Activated CD4-positive, alpha-beta T cell treated with anti-CD3 and anti-CD28 coated beads for 1 hour (primary cell): ENCODE data around the gene SMC3.
A peak's percentile ranks its signal among the peaks of the same experiment; 100 is the strongest.

Source experiments
- DNase-seq: peaks from one replicate; pipeline ENCODE4 v3.0.0-alpha.2; 2020

SMC3 gene

DNA sequence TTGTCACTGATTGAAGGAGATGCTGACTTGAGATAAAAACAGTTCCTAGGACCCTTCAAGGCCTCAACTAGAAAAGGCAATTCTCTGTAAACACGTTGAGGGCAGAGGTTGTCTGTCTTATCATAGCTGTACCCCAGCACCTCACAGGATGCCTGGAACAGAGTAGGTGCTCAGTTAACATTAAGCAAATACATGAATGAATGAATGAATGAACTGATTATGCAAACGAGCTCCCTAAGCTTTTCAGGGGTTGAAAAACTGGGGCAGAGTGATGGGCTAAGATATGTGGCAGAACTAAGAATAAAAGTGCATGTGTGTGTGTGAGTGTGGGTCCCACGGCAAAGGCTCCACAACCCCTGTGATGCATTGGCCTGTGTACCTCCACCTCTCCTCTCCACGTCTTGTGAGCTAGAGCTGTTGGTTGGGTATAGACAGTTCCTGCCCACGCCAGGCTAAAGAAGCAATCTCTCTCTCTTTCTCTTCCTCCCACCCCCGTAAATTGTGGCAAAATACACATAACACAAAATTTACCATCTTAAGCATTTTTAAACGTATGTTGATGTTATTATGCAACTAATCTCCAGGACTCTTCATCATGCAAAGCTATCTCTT is 20.9 kb upstream of the SMC3 start:
- DNase-seq, result no peak

DNA sequence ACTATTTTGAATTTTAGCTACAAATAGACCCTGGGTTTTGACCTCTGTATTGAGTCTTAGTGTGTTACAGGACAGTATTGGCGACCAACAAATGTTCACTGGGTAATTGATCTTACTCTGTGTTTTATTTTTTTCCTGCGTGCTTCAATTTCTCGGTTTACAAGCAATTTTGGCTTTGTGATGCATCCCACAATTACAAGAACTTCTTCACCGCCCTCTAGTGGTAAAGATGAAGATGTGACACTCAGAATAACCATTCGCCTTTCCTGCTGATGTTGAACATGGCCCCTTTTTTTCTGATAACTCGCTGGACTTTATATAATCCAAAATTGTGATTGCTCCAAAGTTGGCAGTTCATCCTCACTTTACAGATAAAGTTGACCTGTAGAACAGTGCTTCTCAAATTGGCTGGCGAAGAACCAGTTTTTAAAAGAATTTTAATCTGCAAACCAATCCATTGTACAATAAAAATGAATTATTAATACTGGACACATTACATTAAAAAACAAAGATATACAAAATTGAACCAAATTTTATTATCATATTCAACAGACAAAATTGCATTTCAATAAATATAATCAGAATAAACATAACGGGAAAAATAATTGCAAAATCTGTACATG is 20.2 kb upstream of the SMC3 start:
- DNase-seq, result no peak

DNA sequence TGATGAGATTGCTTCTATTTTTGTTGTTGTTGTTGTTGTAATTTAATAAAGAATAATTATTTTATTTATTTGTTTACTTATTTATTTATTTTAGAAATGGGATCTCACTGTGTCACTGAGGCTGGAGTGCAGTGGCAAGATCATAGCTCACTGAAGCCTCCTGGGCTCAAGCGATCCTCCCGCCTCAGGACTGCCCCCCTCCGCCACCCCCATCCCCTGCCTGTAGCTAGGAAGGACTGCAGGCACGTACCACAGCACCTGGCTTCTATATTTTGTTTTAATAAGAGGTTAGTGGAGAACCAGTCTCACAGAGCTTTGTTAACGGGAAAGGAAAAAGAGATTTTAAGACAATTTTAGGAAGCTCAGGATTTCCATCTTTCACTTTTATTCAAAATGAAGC is 19.5 kb upstream of the SMC3 start:
- no peak for DNase-seq

DNA sequence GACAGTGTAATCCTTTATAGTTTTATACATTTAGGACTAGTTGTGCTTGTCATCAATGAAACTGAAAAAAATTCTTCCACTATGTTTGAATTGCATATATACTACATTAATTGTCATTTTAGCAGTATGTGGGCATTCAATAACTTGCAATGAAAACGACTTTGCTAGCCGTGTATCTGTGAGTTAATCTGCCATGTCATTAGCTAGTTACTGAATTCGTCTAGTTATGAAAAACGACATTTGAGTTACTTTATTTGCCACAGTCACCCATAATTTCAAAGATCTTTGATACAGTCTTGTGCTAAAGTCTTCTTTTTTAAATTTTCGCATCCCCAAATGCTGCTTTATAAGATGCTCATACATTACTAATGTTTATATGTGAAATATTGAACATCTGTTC is 18.3 kb upstream of the SMC3 start:
- DNase-seq, result no peak

DNA sequence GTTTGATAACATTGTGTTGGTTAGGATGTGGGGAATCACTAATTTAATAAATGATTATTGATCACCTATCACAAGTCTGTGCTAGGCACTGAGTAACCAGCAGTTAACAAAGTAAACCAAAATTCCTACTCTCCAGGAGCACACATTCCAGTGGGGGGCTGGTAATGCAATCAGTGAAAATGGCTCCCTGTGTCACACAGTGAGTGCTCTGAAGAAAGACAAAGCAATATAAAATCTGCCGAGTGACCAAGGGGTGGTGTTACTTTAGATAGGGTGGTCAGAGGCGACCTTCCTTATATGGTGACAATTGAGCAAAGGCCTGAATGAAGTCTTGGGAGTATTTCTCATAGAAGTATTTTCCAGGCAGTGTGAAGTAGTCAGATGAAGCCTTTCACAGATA is 13.6 kb upstream of the SMC3 start:
- DNase-seq, result no peak

DNA sequence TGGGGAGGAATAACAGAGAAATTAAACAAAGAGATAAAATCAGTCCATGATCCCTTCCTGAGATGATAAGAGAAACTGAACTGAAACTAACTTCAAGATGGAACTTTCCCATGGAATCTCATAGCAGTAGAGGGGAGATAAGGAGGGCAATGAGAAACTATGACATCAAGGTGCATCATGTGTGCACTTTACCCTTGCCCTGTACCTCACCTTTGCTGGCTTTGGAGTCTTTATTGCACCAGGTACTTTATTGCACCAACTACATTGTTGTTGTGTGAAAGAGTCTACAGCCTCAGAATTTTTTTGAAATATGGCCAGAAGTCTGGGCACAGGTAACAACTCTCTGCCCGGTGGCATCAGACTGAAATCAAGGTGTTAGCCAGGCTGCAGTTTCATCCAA is 11.2 kb upstream of the SMC3 start:
- no peak for DNase-seq

DNA sequence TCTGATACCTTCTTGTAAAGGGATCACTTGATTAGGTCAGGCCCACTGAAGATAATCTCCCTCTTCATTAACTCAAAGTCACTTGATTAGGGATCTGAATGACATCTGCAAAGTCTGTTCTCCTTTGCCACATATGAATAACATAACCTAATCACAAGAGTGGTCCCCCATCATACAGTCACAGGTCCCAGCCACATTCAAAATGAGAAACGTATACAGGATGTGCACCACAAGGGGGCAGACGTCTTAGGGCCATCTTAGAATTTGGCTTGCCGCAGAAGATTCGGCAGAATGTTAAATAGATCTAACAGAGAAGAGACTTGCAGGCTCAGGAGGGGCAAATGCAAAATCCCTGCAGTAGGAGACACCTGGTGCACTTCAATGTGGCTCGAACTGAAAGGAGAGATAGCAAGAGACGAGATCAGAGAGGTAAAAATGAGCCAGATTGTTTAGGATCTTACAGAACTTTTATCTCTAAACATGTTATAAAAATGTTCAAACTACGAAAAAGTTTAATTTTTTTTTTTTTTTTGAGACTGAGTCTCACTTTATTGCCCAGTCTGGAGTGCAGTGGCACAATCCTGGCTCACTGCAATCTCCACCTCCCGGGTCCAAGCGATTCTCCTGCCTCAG is 10.4 kb upstream of the SMC3 start:
- peak; percentile 46 for DNase-seq

DNA sequence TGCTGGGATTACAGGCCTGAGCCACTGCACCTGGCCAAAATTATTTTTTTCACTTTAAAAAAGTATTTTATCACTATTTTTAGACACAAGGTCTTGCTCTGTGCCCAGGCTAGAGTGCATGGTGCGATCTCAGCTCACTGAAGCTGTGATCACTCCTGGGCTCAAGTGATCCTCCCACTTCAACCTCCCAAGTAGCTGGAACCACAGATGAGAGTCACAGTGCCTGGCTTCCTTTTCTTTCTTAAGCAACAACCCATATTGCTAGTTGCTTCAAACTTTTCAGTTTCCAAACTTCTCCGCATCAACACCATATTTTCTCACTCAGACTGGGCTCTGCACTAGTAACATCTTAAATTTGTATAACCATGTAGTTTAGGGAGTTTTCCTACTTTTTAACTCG is 9.5 kb upstream of the SMC3 start:
- no peak for DNase-seq

DNA sequence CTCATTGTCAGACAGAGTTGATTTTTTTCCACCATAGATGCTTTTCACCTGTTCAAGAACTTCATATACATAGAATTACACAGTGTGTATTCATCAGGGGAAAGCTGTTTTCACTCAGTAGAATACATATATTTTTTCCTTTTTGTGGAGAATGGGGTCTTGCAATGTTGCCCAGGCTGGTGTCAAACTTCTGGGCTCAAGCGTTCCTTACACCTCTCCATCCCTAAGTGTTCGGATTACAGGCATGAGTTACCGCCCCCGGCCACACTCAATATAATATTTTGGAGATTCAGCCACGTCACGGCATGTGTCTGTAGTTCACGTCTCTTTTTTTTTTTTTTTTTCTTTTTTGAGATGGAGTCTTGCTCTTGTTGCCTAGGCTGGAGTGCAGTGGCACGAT is 7.5 kb upstream of the SMC3 start:
- no peak for DNase-seq

DNA sequence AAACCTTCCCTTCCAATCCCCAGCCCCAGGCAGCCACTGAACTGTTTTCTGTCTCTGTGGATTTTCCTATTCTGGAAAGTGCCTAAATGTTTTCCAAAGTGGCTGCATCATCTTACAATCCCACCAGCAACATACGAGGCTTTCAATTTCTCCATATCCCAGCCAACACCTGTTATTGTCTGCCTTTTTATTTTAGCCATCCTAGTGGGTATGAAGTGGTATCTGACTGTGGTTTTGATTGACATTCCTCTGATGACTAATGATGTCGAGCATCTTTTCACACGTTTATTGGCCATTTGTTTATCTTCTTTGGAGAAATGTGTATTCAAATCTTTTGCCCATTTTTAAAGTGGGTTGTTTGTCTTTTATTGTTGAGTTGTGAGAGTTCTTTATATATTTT is 6.2 kb upstream of the SMC3 start:
- DNase-seq, result no peak

DNA sequence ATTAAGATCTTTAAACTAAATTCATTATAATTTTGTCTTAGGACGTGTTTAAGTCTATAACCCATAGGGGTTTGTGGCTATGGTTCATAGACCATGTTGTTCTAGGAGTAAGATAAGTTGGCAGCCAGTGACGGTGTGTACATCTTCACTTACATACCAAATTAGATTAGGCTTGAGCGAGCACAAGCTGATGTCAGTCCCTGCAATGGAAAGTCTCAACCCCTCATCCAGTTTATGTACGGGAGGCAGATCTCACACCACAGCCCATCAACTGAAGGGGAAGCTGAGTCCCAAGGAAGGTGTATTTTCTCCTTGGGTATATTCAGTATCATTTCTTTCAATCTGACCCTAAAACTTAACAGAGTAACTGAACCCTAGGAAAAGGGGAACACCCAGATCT is 5.1 kb upstream of the SMC3 start:
- no peak for DNase-seq

DNA sequence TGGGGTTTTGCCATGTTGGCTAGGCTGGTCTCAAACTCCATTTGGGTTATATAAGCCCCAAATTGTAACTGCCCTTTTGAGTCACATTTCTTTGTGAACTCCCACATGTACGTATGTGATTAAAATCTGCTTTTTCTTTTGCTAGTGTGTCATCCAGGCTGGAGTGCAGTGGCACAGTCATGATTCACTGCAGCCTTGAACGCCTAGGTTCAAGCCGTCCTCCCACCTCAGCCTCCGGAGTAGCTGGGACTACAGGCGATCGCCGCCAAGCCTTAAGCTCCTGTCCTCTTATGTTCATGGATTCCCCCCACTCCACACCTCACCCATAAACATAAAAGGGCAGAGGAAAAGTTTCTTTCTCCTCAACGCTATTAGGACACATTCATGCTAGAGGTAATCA is 4.4 kb upstream of the SMC3 start:
- DNase-seq, result no peak

DNA sequence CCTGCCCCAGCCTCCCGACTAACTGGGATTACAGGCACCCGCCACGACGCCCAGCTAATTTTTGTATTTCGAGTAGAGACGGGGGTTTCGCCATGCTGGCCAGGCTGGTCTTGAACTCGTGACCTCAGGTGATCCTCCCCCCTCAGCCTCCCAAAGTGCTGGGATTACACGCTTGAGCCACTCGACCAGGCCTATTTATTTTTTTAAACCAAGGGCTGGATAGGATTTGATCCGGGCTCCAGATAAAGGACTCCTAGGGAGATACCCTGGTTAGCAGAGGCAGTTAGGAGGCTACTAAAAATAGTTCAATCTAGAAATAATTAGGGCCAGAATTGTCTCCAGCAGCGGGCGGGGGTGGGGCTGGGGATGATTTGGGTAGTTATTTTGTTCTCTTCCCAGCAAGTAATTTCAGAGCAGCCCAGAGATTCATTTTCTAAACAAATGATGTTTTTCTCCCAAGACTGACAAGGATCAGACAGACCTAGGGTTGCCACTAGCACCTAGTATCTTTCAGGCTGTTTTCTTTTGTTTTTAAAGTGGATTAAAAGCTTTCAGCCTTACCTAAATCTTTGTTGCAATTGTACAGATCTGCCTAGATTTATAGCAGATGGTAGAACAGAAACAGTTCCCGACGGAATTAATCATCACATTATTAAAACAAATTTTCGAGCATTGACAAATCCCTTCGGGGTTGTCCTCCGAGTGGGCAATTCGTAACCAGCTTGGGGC is 859 bp upstream of the SMC3 start:
- no peak for DNase-seq

DNA sequence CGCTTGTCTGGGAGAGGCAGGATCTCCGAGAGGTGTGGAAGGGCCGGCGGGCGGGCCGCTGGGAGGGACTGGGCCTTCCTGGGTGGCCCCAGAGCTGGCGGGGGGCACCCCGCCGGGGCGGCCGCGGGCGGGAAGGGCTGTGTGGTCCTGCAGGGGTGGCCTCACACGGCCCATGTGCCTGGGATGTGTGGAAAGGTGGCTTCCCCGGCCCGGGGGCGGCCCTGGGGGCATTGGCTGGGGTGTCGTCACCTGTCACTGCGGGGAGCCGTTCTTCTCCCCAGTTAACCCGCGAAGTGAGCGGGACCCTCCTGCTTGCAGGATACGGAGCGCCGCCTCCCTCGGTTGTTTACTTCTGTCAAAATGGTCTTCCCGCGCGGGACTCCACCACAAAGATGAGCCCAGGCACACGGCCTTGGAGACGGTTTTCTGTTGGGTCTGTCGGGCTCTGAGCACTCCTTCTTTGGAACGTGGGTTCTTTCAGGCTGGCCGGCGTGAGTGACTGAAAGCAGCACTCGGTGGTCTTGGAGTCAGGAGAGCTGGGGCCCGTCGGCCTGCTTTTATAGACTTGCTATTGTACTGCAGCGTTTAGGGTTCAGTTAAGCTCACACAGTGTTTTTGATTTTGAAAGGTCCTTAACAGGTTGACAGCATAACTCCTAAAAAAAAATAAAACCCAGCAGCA is 700 bp downstream of the SMC3 start:
- peak; percentile 42 for DNase-seq

DNA sequence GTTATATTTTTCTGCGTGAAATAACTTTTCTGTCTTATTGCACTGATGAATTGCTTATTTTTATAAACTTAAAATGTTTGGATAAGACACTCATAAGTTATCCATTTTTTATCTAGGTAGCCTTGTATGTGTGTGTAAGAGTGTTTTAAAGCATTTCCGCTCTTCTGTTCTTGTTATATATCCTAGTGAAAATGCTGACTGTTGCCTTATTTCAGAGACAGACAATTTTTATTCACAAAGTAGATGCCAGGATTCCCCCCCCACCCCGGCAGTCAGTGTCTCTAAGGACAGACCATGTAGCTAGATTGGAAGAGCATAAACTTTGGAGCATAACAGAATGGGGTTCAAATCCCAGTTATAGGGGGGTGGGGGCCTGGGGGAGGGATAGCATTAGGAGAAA is 1.6 kb downstream of the SMC3 start:
- DNase-seq, result no peak

DNA sequence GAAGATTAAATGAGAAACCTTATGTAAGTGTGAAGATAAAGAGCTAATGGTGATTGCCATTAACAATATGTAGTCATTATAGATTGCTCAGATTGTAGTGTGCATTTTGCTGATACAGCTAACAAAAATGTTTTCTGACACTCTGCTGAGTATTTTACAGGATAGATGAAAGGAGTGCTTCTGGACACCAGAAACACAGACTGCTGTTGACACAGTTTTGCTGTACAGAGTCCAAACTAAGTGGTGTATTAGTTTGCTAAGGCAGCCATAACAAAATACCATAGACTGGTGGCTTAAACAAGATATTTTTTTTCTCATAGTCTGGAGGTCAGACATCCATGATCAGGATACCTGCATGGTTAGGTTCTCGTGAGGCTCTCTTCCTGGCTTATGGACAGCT is 2.2 kb downstream of the SMC3 start:
- DNase-seq, result no peak

DNA sequence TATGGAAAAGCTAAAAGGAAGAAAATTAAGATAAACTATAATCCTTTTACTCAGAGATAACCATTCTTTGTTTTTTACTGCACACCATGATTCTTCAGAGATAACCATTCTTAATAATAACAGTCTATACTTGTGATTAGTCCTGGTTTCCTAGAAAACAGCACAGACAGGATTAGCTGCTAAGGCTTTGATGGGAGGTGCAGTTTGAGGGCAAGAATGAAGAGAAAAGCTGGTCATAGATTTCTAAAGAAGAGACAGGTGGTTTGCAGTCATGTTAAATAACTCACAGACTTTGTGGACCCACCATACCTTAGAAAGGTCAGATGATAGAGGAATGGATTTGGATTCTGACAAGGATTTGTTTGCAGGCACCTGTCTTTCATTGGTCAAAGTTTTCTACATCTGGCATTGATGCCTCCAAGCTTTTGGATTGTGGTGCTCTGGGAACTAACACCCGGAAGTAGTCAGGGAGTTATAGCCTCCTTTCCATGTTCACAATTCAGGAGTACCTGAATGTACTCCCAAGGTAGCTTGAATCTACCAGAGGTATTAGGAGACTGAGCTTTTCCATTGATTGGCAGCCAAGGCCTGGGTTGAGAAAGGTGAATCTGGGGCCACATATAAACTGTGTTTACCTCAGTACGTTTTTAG is 3.7 kb downstream of the SMC3 start:
- DNase-seq, result no peak

DNA sequence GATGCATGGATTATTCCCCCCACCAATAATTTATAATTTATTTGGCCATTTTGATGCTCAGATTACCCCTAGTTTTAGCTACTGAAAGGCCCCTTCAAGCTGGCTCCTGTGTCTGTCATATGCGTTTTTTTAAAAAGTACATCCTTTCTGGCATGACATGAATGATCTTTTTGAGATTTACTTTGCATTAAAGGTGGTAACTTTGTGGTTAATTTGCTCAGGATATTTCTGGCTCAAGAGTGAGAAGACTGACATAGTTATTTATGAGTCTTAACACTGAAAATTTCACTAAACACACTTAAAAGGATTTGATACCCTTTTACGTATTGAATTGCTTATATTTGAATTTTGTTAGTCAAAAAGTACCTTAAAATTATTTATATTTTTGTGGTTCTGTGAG is 5.4 kb downstream of the SMC3 start:
- no peak for DNase-seq

DNA sequence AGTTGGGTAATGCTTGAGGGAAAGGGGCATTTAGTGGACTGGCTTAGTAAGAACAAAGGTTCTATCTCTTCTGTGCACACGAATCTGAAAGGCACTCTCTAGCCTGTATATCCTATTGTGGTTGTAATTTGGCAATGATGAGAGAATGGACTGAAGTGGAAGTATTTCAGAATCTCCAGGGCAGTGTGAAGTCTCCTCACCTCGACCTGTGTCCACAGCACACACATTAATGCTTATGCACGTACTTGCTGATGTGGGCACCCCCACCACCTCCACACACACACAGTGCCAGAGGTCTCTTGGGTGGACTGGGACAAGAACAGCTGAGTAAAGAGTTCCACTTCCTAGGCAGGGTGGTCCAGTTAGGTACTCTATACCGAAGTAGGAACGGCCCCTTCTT is 6.9 kb downstream of the SMC3 start:
- no peak for DNase-seq

DNA sequence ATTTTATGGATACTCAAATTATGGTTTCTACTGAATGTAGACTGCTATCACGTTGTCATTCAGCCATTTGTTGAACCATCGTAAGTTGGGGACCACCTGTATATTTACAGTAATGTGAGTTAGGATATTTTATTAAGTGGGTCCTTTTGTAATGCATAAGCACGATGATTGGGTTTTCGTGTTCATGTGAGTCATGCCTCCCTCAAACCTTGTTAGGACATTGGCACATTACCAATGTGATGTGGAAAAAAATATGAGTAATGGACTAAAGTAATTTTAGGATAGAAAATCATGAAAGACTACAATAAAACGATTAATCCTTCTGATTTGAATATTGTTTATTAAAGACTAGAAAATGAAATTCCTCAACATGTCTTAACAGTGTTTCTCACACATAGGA is 8.7 kb downstream of the SMC3 start:
- DNase-seq, result no peak

DNA sequence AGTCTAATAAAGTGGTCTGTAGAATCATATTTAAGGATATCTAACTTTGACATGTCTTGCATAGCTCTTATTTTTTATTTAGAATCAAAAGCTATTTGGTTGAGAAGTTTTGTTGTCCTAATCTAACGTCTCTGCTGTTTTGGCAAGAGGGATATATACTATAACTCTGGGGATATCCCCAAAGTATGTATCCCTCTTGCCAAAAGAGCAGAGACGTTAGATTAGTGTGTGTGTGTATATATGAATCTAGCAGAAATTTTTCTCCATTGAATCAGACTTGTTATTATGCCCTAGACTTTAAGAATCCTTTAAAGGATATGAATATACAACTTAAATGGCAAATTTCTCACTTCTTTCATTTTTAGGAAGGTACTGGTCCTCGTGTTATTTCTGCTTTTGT is 9.6 kb downstream of the SMC3 start:
- DNase-seq, result no peak

DNA sequence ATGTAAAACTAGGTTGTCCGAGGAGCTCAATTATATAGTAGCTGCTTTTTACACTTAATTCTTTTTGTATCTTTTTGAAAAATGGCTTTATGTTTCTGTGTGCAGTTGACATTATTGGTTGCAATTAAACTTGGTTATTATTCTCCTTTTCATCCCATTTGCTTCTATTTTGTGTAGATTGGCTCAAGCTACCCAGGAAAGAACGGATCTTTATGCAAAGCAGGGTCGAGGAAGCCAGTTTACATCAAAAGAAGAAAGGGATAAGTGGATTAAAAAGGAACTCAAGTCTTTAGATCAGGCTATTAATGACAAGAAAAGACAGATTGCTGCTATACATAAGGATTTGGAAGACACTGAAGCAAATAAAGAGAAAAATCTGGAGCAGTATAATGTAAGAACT is 16.5 kb downstream of the SMC3 start:
- no peak for DNase-seq

DNA sequence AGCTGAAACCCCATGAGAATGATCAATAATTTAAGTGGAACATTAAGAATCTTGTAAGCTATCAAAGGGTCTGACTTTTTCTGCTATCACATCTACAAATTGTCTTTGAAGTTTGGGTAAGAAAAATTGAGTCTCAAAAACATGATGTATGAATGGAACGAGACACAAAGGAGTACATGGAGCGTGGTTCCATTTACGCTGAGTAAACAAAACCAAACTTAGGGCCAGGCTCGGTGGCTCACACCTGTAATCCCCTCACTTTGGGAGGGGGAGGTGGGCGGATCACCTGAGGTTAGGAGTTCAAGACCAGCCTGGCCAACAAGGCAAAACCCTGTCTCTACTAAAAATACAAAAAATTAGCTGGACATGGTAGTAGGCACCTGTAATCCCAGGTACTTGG is 24.3 kb downstream of the SMC3 start:
- no peak for DNase-seq
